Pancreas (tissue), 10 donors: ENCODE data around the gene DYNC1I1. TPM values are rescaled to one million over a fixed set of nuclear protein-coding genes. Genes with fewer than 3 reads are reported as not detected.

Source experiments
- ATAC-seq, 4 donors: fragments of 200-7000 bp; cut with Tn5 transposase; one replicate each; pipeline versions ENCODE4 v1.8.0 to v1.9.1; 2020; ENCODE audit warnings: mild to moderate bottlenecking in 4 of 4, moderate library complexity in 4 of 4
- DNase-seq, 6 donors: peaks; one replicate each; pipeline ENCODE4 v3.0.0-alpha.2; 2020
- FAIRE-seq: peaks from 2 replicates; lab custom pipeline; 2012; peaks lifted over from hg19 to GRCh38; lab: Jason Lieb, UNC
- H3K27ac ChIP-seq, 4 donors: fragments of 200-600 bp; sonication (generic); 1 replicate in 3 of 4; 2 replicates in 1 of 4; pipeline versions ENCODE4 v1.5.0 to v1.8.0; 2020
- H3K27me3 ChIP-seq, 4 donors: fragments of 200-600 bp; one replicate each; pipeline ENCODE4 v1.8.0; 2021
- H3K36me3 ChIP-seq, 3 donors: fragments of 200-600 bp; sonication (generic) in 1 of 3; one replicate each; pipeline versions ENCODE4 v1.5.0 to v1.8.0; 2020 to 2021
- H3K4me1 ChIP-seq, 3 donors: fragments of 200-600 bp; one replicate each; pipeline ENCODE4 v1.8.0; 2021
- H3K4me3 ChIP-seq, 4 donors: fragments of 200-600 bp; sonication (generic) in 2 of 4; one replicate each; pipeline versions ENCODE4 v1.5.0 to v1.8.0; 2020 to 2021
- H3K9me3 ChIP-seq, 4 donors: fragments of 200-600 bp; one replicate each; pipeline ENCODE4 v1.8.0; 2021
- WGBS, 2 donors: extraction: QIAGEN DNeasy Blood & Tissue Kit; methylation state at CpG; one replicate each; pipeline ENCODE4 v1.1.7; 2013; 5-methylcytosine and 5-hydroxymethylcytosine counted together
- intact Hi-C, 3 donors: fragments of 100-400 bp; cut with DNase I; formaldehyde crosslinking; loops; one replicate each; pipeline versions ENCODE4 v1.11.1 to v1.14.2; 2022
- polyA plus RNA-seq, 2 donors: library from polyadenylated mRNA; stranded (reverse); fragments of 200-250 nt; gene quantifications; one replicate each; pipeline ENCODE4 v1.2.3, GENCODE V29; 2013
- total RNA-seq, 6 donors: library from RNA; stranded (reverse); fragmentation: NEBNext Ultra II Directional in 4 of 6; extraction: Animal tissue kit (Norgen Biotek cat#: 25700) in 4 of 6; gene quantifications; one replicate each; pipeline versions ENCODE4 v1.2.1 to v1.2.4, GENCODE V29; 2021 to 2023
- TF ChIP-seq, protein P1 (sequence below), 4 donors: fragments of 200-600 bp; sonication (generic) in 3 of 4; IDR thresholded peaks; one replicate each; pipeline versions ENCODE4 v1.5.0 to v1.8.0; 2021; ENCODE audit warnings: antibody characterized with exemption in 4 of 4
- donor health status: healthy with polysubstance abuse.
- donor health status: DM: no; HTN: no; CAD: no; lungs with moderate emphysema.
- donor health status: DM: no; HTN: no; CAD: no.
- donor health status: control.
- donor health status: control.
- donor health status: Bipolar disorder and iron deficiency.
- donor health status: DM: yes; HTN: yes; CAD: no.
- donor health status: DM: no; HTN: no; CAD: no.
- donor health status: DM: no; HTN: no; CAD: no.
- donor health status: DM: yes; HTN: yes; CAD: no.

The DYNC1I1 gene
- total and polyA plus RNA-seq, 8 donors, result 0.71 to 5.5 (median 1.3) TPM

DNA sequence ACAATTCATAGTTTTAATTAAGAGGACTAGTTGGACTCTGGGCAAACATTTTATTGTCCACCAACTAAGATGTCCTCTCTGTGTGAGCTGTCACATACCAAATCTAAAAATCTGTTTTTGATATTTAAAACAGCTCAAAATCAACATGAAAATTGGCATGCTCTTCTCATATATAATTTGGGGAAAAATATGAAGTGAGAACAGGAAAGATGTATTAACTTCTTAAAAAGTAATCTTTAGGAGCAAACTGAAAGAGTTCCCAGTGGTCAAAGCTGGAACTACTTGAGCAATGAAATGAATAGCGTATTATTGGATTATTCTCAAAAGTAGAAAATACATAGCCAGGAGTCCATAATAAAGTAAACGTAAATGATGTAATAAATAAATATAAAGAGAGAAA lies 147.2 kb downstream of the DYNC1I1 start:
- Histone ChIP-seq H3K27ac (no peak overlapping the region), H3K36me3 (no peaks in the 10 kb centered on the region), H3K27me3 (peaks cover 0 to 16% (median 0%) of the 10 kb centered on the region in 4 donors), H3K9me3 (no peaks in the 10 kb centered on the region), H3K4me3 (no peak overlapping the region), H3K4me1 (no peaks in the 10 kb centered on the region)
- DNase-seq (no peak), ATAC-seq (no peak), FAIRE-seq (no peak)
- intact Hi-C loops, result loop anchor here in 1 of 3 donors (10.0 kb wide), 1 partner anchor 1105 kb away; the partner anchor contains the start of gene DLX5
- TF ChIP-seq, protein P1, sequence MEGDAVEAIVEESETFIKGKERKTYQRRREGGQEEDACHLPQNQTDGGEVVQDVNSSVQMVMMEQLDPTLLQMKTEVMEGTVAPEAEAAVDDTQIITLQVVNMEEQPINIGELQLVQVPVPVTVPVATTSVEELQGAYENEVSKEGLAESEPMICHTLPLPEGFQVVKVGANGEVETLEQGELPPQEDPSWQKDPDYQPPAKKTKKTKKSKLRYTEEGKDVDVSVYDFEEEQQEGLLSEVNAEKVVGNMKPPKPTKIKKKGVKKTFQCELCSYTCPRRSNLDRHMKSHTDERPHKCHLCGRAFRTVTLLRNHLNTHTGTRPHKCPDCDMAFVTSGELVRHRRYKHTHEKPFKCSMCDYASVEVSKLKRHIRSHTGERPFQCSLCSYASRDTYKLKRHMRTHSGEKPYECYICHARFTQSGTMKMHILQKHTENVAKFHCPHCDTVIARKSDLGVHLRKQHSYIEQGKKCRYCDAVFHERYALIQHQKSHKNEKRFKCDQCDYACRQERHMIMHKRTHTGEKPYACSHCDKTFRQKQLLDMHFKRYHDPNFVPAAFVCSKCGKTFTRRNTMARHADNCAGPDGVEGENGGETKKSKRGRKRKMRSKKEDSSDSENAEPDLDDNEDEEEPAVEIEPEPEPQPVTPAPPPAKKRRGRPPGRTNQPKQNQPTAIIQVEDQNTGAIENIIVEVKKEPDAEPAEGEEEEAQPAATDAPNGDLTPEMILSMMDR (IDR thresholded peaks at IDR 0.05), result peak in 1 of 4 donors; percentile 9
- WGBS, 2 donors, result 76 to 78% methylated on average over 2 of the region's 2 CpGs

DNA sequence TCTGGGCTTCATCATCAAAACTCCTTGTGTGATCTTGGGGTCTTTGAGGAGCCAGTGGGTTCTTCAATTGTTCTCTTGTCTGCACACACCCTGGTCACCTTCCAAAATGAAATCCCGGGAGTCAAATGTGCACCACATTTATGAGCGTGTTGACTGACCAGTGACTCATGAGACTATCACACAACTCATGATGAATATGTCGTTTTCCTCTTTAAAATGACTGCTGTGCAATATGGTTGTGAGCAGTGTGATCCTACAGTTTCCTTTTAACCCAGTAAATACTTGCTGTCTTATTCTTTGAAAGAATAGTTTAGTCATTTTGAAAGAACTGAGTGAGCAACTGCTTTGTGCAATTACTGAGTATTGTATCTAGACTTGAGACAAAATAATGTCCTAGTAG lies 149.2 kb downstream of the DYNC1I1 start:
- no peaks in the 10 kb centered on the region for H3K36me3 ChIP-seq
- FAIRE-seq (no peak), ATAC-seq (no peak), DNase-seq (no peak)
- no peak overlapping the region for H3K27ac ChIP-seq
- intact Hi-C loops, result no loop called here
- 66 to 81% methylated on average over 3 of the region's 3 CpGs for WGBS, 2 donors
- no peaks in the 10 kb centered on the region for H3K4me1 ChIP-seq
- peaks cover 0 to 5% (median 0%) of the 10 kb centered on the region in 4 donors for H3K9me3 ChIP-seq
- TF ChIP-seq, protein P1 (IDR thresholded peaks at IDR 0.05), result no peak
- H3K4me3 ChIP-seq, result no peak overlapping the region
- no peaks in the 10 kb centered on the region for H3K27me3 ChIP-seq

DNA sequence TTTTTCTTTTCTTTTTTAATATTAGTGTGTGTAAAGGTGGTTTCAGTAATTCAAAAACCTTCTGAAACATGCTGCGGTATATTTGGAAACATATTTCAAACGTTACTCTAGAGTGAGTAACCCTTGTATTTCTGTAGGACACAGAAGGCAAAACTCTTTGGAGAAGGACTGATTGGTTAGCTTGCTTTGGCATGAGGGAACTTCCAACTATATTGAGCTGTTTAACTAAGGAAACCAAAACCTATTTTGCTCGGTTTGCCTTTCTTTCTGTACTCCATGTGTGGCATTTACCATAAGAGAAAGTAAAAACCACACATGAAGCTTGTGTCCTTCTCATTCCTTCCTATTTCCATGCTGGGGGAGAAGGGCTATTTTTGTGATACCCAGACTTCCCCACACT lies 149.8 kb downstream of the DYNC1I1 start:
- Histone ChIP-seq H3K9me3 (peaks cover 0 to 6% (median 0%) of the 10 kb centered on the region in 4 donors), H3K4me1 (no peaks in the 10 kb centered on the region), H3K36me3 (no peaks in the 10 kb centered on the region), H3K27me3 (no peaks in the 10 kb centered on the region), H3K4me3 (no peak overlapping the region), H3K27ac (no peak overlapping the region)
- TF ChIP-seq, protein P1 (IDR thresholded peaks at IDR 0.05), result no peak
- FAIRE-seq, result no peak
- 56 to 68% methylated on average over 3 of the region's 3 CpGs for WGBS, 2 donors
- no peak for DNase-seq
- ATAC-seq, result no peak
- intact Hi-C loops, result no loop called here

DNA sequence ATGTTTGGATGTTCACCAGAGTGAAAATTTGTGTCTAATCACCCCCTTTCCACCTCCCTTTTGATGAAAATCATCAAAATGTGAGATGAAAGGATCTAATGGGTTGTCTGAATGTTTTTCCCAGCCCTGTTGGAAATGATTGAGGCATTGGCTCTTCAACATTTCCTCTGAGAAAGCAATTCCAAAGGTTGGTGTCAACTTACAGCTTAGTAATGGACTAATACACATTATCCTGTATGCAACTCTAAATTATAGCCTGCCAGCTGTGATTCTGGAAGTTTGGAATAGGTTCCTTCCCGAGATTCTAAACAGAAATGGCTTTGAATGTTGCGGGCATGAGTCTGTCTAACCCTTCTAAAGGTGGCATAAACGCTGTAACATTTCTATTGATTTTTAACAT lies 152.9 kb downstream of the DYNC1I1 start:
- no peak for FAIRE-seq
- intact Hi-C loops, result no loop called here
- no peak for ATAC-seq
- TF ChIP-seq, protein P1 (IDR thresholded peaks at IDR 0.05), result no peak
- H3K9me3 ChIP-seq, result peaks cover 0 to 6% (median 0%) of the 10 kb centered on the region in 4 donors
- no peak for DNase-seq
- no peaks in the 10 kb centered on the region for H3K27me3 ChIP-seq
- H3K4me3 ChIP-seq, result no peak overlapping the region
- no peaks in the 10 kb centered on the region for H3K36me3 ChIP-seq
- WGBS, 2 donors, result 63 to 66% methylated on average over 3 of the region's 3 CpGs
- peaks cover 0 to 4% (median 4%) of the 10 kb centered on the region in 3 donors for H3K4me1 ChIP-seq
- no peak overlapping the region for H3K27ac ChIP-seq

DNA sequence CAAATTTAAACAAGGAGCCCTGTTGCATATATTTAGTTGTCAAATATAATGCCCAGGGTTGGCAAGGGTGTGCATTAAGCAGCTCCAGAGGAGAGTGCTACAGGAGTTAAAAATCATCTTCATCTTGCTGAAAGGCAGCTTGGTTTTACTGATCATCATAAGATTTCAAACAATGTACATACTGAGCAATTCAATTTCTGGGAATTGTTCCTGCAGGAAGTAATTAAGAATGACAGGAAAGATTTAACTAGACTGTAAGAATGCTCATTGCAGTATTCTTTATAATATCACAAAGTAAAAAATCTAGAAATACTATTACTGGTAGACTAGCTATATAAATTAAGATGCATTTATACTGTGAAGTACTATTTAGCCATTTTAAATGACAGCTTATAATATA lies 153.6 kb downstream of the DYNC1I1 start:
- no peak for DNase-seq
- no peaks in the 10 kb centered on the region for H3K36me3 ChIP-seq
- intact Hi-C loops, result no loop called here
- no peak for FAIRE-seq
- H3K4me1 ChIP-seq, result peaks cover 0 to 4% (median 4%) of the 10 kb centered on the region in 3 donors
- ATAC-seq, result no peak
- peaks cover 0 to 6% (median 0%) of the 10 kb centered on the region in 4 donors for H3K9me3 ChIP-seq
- H3K27me3 ChIP-seq, result no peaks in the 10 kb centered on the region
- H3K27ac ChIP-seq, result no peak overlapping the region
- H3K4me3 ChIP-seq, result no peak overlapping the region
- TF ChIP-seq, protein P1 (IDR thresholded peaks at IDR 0.05), result no peak
